Fibroblast of lung (primary cell): ENCODE results near the gene RBBP8.

Experiments
- EZH2 ChIP-seq: IDR thresholded peaks from 2 replicates; pipeline ENCODE4 v1.5.1; 2012; ENCODE audit warnings: low read length, control low read depth, mild to moderate bottlenecking; ENCODE audit errors: missing control alignments
- TF ChIP-seq, protein P1 (sequence below), 2 donors: IDR thresholded peaks in 1 of 2; conservative IDR thresholded peaks in 1 of 2; 1 replicate in 1 of 2; 2 replicates in 1 of 2; pipeline ENCODE4 v1.5.1; 2011 to 2012; ENCODE audit warnings: low read length in 2 of 2, control low read depth in 1 of 2, inconsistent platforms in 1 of 2, low read depth in 1 of 2, mild to moderate bottlenecking in 1 of 2

DNA sequence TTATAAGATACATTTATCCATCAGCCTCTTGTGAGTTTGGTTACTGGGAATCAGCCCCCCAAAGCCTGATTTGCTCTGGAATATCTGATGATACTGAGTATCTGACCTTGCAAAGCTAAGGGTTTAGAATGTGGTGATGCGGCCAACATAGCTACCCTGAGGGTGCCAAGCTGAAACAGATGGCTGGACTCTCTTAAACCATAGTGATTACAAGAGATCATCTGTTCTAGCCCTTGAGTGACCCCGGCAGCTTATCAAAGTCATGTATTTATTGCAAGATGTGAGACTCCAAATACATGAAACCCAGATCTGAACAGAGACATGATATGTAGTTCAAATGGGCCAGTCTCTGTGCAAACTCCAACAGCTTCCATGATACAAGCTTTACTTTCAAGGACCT lies 124.0 kb downstream of the RBBP8 start:
- TF ChIP-seq, protein P1, sequence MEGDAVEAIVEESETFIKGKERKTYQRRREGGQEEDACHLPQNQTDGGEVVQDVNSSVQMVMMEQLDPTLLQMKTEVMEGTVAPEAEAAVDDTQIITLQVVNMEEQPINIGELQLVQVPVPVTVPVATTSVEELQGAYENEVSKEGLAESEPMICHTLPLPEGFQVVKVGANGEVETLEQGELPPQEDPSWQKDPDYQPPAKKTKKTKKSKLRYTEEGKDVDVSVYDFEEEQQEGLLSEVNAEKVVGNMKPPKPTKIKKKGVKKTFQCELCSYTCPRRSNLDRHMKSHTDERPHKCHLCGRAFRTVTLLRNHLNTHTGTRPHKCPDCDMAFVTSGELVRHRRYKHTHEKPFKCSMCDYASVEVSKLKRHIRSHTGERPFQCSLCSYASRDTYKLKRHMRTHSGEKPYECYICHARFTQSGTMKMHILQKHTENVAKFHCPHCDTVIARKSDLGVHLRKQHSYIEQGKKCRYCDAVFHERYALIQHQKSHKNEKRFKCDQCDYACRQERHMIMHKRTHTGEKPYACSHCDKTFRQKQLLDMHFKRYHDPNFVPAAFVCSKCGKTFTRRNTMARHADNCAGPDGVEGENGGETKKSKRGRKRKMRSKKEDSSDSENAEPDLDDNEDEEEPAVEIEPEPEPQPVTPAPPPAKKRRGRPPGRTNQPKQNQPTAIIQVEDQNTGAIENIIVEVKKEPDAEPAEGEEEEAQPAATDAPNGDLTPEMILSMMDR (conservative IDR thresholded peaks at IDR 0.05 in 1 of 2, IDR thresholded peaks at IDR 0.05 in 1 of 2; ENCODE audit: low read depth in 1 of 2, low read length in 2 of 2), result no peak
- no peak for TF ChIP-seq EZH2
